Epithelial cell of proximal tubule (primary cell): ENCODE results near the gene TRPC4AP. TPM values are rescaled to one million over a fixed set of nuclear protein-coding genes. Genes with fewer than 3 reads are reported as not detected.
A peak's percentile ranks its signal among the peaks of the same experiment; 100 is the strongest.
"Not testable (repeated sequence)": the region's sequence is repeated elsewhere in the genome, so short reads cannot be mapped to it uniquely, and the experiment has no call there.

ENCODE experiments used
- DNase-seq: peaks from one replicate; pipeline ENCODE4 v3.0.0-alpha.2; 2011; ENCODE audit warnings: low read depth
- H3K4me3 ChIP-seq: 2 replicates; pipeline ENCODE4 v1.5.1; 2011; ENCODE audit warnings: low read depth, mild to moderate bottlenecking, low read length
- CTCF ChIP-seq: conservative IDR thresholded peaks from 2 replicates; pipeline ENCODE4 v1.5.1; 2012; ENCODE audit warnings: low read depth, mild to moderate bottlenecking, low read length
- total RNA-seq: library from RNA; depleted of rRNA; stranded (reverse); fragments of >200 nt; gene quantifications from 2 replicates; pipeline ENCODE4 v1.2.3, GENCODE V29; 2015

The TRPC4AP gene
- total RNA-seq, 1 donor from 2014 or later, result 58.6 TPM

- no peak for TF ChIP-seq CTCF
- H3K4me3 ChIP-seq, result no peak overlapping the region
- DNase-seq, result no peak
Observed at GRCh38 chr20:35116258-35116657, 23.7 kb upstream of the TRPC4AP start.

DNA sequence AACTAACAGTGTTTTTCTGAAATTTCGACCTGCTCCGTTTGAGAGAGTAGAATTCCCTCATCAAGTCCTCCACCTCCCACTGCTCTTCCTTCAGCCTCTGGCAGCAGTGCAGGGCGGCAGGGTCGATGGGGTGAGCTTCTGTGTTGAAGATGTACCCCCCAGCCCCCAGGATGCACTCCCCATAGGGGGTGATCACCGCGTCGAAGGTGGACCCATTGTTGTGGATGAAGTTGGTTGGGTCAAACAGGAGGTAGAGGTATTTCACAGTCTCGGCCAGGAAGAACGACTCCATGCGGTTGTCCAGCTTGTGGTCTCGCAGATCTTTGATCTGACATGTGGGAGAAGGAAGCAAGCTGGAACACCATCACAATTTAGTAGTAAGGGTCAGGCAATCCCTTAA, 23.0 kb upstream of the TRPC4AP start:
- H3K4me3 ChIP-seq, result no peak overlapping the region
- TF ChIP-seq CTCF, result no peak
- DNase-seq, result no peak

DNA sequence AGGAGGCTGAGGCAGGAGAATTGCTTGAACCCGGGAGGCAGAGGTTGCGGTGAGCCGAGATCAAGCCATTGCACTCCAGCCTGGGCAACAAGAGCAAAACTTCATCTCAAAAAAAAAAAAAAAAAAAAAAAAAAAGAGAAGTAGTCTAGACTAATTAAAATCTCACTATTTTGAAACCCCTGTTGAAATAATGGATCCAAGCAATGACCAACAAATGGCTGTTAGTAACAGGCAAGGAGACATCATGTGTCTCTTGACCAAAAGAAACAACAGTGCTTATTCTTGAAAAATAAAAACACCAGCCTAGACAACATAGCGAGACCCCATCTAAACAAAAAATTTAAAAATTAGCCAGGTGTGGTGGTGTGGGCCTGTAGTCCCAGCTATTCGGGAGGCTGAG, 19.7 kb upstream of the TRPC4AP start:
- not testable (repeated sequence) for DNase-seq, H3K4me3 ChIP-seq

GRCh38 chr20:35111141-35111888, 18.7 kb upstream of the TRPC4AP start:
- peak; percentile 52 for DNase-seq
- TF ChIP-seq CTCF, result no peak
- no peak overlapping the region for H3K4me3 ChIP-seq

DNA sequence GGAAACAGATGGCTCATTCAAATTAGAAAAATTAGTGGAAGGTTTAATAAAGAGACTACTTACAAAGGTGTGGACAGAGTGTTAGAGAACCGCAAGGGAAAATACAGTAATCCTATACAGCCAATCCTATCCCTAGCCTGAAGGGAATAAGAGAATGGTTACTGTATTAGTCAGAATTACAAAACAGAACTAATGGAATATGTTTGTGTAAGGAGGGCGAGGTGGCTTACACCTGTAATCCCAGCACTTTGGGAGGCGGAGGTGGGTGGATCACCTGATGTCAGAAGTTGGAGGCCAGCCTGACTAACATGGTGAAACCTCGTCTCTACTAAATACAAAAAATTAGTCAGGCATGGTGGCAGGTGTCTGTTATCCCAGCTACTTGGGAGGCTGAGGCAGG, 16.3 kb upstream of the TRPC4AP start:
- no peak for DNase-seq
- no peak overlapping the region for H3K4me3 ChIP-seq
- no peak for TF ChIP-seq CTCF

GRCh38 chr20:35106827-35107380, 14.3 kb upstream of the TRPC4AP start:
- no peak overlapping the region for H3K4me3 ChIP-seq
- DNase-seq, result no peak
- TF ChIP-seq CTCF, result no peak

DNA sequence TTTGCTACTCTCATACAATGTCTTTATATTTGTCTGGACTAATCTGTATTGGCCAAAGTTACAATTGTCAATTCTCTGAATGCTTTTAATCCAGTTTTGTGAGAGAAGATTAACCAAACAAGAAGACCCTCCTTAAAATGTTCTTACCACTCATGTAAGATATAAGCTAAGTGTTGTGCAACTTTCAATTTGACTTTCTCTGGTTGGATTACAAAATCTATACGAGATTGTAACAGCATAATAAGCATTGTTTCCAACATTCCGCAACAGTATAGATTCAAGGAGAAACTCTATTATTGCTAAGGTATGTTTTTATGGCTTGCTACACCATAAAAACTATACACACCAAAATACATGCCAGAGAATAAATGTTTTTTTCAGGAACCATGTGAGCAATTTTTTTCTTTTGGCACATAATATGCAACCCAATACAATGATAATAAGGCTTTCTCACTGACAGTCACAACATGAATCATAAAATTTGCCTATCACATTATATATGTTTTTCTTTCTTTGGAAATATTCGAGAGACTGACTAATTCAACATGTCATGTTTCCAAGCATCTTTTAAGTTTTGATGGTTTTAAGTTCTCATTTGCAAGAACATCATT, 12.2 kb upstream of the TRPC4AP start:
- TF ChIP-seq CTCF, result no peak
- no peak for DNase-seq
- H3K4me3 ChIP-seq, result no peak overlapping the region
